Activated T-cell treated with anti-CD3 and anti-CD28 coated beads, Interleukin-2, amount 50 U/mL, for 1 hour (primary cell): ENCODE measurements around the gene SBK2.
A peak's percentile ranks its signal among the peaks of the same experiment; 100 is the strongest.
"Not testable (repeated sequence)": the region's sequence is repeated elsewhere in the genome, so short reads cannot be mapped to it uniquely, and the experiment has no call there.

Experiments
- DNase-seq: peaks from one replicate; pipeline ENCODE4 v3.0.0-alpha.2; 2020

Gene SBK2, protein sequence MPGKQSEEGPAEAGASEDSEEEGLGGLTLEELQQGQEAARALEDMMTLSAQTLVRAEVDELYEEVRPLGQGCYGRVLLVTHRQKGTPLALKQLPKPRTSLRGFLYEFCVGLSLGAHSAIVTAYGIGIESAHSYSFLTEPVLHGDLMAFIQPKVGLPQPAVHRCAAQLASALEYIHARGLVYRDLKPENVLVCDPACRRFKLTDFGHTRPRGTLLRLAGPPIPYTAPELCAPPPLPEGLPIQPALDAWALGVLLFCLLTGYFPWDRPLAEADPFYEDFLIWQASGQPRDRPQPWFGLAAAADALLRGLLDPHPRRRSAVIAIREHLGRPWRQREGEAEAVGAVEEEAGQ

DNA sequence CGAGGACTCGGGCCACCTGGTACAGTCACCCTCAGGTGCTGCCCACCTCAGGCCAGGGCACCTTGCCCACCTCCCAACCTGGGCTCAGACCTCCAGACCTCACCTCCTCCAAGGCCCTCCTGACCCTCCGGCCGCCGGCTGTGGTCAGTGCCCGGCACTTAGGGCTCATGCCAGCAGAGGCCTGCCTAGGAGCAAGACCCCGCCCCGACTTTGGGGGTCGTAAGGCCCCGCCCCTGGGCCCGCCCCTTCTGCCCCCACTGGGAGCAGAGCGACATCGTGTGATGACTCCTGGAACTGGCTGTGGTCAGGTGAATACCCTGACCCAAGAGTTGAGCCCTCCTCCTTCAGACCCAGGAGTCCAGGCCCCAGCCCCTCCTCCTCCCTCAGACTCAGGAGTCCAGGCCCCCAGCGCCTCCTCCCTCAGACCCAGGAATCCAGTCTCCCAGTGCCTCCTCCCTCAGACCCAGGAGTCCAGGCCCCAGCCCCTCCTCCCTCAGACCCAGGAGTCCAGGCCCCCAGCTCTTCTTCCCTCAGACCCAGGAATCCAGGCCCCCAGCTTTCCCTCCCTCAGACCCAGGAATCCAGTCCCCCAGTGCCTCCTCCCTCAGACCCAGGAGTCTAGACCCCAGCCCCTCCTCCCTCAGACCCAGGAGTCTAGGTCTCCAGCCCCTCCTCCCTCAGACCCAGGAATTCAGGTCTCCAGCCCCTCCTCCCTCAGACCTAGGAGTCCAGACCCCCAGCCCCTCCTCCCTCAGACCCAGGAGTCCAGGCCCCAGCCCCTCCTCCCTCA lies at the start of gene SBK2:
Gene SBK2, minus strand, starts transcription at position 183 of the 790 bp plus-strand sequence. CDS start 839 bp downstream, outside the sequence.
- DNase-seq, result no peak

DNA sequence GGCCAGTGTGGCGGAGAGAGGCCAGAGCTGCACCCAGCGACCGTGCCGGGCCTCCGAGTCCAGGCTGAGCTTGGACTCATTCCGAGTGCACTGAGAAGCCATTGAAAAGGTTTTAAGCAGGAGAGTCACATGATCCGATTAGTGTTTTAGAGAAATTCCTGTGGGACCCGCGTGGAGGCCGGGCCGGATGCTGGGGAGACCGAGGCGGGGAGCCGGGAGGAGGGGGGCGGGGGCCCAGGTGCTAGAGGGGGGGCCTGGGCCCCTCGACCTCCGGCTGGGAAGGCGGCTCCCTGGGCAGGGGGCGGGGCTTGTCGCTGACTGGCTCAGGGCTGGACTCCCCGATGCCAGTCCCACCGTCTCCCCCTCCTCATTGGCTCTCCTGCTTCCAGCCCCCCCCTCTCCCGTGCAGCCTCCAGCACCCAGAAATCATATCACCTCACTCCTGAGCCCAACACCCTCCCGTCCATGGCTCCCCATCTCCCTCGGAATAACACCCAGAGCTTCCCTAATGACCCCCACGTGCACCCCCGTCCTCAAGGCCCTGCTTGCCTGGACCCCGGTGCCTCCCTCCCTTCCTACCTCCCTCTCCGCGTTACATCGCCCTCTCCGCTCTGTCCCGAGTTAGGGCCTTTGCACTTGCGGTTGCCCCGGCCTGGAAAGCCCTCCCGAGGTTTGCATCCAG lies 48.9 kb upstream of the SBK2 start:
- DNase-seq, result peak; percentile 49

DNA sequence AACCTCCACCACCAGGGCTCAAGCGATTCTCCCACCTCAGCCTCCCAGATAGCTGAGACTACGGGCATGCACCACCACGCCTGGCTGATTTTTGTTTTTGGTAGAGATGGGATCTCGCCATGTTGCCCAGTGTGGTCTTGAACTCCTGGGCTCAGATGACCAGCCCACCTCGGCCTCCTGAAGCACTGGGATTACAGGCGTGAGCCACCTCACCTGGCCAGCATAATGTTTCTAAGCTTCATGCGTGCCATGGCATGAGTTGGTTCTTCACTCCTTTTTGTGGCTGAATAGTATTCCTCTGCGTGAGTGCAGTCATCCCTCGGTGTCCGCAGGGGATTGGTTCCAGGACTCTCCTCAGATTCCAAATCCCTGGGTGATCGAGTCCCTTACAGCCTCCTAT lies 47.9 kb upstream of the SBK2 start:
- DNase-seq, result no peak

DNA sequence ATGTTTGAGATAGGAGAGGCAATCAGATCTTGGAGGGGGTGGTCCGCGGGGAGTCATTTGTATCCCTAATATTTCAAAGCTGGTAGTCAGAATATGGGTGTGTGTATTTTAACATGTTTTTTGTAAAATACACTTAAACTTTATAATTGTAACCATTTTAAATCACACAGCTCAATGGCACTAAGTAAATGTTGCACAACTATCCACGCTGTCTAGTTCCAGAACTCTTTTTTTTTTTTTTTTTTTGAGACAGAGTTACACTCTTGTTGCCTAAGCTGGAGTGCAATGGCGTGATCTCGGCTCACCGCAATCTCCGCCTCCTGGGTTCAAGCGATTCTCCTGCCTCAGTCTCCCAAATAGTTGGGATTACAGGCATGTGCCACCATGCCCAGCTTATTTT lies 47.0 kb upstream of the SBK2 start:
- not testable (repeated sequence) for DNase-seq

DNA sequence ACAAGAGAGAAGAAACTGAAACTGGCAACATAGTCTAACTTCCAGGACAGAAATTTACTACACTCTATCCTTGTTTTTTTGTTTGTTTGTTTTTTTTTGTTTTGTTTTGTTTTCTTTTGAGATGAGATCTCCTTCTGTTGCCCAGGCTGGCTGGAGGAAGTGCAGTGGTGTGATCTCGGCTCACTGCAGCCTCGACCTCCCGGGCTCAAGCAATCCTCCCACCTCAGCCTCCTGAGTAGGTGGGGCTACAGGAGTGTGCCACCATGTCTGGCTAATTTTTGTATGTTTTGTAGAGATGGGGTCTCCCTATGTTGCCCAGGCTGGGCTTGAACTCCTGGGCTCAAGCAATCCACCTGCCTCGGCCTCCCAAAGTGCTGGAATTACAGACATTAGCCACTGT lies 45.4 kb upstream of the SBK2 start:
- not testable (repeated sequence) for DNase-seq

DNA sequence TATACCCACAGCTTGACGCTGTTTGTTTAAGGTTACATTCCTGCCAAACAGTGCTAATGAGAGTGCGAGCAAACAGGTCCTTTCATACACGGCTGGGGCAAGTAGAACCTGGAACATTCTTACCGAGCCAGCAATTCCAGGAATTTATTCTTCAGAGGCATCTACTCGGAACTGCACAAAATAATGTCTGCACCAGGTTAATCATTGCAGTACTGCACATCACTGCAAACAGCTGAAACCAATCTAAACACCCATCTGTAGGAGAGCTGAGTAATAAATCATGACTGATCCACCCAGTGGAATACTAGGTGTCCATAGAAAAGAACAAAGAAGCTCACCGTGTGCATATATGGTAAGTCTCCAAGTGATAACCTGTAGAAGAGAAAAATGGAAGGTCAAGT lies 44.9 kb upstream of the SBK2 start:
- no peak for DNase-seq

DNA sequence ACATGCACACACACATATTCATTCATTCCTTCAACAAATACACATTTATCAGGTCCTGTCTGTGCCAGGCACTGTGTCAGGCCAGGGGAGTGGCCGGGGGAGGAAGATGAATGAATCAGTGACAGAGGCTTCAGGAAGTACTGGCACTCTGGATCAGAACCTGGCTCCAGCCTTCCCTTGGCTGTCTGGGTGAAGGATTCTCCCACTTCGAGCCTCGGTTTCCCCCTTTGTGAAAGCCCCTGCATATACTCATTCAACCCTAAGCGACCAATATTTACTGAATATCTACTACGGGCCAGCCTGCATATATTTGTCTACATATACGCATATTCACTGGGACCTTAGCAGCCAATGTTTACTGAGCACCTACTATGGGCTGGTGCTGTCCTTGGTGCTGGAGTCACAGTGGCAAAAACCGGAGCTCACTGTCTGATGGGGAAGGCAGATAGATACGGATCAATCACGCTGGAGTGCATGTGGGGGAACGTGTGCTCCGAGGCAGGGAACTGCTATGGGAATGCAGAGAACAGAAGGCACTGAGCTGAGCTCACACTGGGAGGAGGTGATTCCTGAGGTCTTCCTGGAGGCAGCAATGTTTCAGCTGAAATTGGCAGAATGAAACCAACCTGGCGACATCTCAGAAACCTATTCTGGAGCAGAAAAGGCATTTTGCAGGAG lies 44.4 kb upstream of the SBK2 start:
- DNase-seq, result no peak

DNA sequence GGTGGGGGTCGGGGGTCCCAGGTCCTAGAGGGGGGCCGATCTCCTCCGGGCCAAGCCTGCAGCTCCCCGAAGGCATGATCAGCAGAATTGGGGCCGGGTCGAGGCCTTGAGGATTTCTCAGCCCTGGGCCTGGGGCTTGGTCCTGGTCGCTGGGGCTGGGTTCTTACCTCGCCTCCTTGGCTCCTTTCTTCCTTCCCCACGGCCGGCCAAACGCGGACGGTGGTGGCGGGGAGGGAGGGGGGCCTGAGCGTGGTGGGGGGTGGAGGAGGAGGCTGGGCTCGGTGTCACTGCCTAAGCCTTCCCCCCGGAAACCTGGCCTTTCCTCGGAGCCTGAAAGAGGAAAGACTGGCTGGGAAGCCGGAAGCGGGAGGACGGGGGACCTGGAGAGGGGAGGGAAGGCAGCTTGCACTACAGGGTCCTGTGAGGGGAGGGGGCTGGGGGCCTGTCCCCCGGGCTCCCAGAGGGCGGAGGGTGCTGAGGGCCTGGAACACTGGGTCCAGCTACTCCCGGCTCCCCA lies 43.8 kb upstream of the SBK2 start, which contains the start of gene ZNF579:
Gene ZNF579, minus strand, starts transcription at position 221 of the 517 bp plus-strand sequence. CDS start 1,209 bp downstream, outside the sequence.
- DNase-seq, result peak; percentile 76

DNA sequence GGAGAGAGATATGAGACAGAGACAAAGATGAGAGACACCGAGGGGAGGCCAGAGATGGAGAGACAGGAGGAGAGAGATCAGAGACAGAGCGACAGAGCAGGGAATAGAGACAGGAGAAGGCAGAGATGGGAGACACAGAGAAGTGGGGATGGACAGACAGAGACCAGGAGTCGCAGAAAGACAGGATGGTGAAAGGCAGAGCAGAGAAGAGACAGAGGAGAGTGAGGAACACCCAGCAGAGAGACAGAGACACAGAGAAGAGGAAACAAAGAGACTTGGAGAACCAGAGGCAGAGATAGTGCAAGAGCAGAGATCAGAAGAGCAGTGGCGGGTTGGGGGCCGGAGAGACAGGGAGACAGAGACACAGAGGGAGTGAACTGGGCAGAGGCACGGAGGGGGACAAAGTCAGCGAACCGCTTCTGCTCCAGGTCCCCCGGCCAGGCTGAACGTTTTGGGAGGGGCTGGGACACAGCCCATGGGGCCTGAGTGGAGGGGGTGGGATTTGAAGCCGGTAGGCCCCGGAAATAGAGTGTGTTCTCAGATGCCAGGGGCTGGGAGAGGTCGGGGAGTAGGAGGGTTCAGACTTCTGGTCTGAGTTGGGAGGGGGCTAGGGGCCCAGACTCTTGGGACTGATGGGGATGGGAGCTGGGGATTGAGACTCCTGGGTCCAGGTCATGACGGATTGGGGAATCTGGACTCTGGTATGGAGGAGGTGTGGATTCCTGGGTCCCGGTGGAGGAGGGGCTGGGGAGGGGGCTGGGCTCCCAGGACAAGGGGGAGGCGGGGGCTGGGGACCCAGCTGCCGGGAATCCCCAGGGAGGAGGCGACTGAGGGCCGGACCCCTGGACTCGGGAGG lies 43.1 kb upstream of the SBK2 start:
- no peak for DNase-seq

DNA sequence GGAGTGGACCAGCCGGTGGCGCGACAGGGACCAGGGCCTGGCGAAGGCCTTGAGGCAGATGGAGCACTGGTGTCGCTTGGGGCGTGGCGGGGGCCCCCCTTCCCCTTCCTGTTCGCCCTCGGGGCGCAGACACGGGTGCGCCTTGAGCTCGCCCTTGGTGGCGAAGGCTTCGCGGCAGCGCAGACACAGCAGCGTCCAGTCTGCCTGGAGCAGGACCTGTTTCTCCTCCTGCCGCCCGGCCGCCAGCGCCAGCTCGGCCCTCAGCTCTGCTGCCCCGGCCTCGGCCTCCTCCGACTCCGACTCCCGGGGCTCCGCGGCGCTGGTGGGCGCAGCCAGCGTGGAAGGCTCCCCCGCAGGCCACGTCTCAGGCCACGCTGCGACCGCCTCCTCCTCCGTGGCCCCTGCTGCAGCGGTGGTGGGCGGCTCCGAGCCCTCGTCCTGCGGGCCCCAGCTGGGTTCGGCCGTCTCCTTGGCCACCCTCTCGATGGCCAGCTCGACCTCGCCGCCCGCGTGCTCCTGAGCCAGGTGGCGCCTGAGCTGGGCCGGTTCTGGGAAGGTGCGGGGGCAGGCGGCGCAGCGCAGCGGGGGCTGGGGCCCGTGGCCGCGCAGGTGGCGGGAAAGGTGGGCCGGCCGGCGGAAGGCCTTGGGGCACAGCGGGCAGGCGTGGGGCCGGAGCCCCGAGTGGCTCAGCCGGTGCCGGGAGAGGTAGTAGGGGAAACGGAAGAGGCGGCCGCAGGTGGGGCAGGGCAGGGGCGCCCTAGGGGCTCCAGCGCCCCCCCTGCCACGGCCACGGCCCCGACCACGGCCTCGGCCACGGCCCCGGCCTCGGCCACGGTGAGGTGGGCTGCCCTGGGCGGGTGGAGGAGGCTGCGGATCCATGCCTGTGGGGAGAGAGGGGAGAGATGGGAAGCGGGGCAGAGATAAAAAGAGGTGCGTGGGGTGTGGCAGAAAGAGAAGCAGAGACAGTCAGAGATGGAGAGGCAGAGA lies 42.1 kb upstream of the SBK2 start:
- DNase-seq, result no peak

DNA sequence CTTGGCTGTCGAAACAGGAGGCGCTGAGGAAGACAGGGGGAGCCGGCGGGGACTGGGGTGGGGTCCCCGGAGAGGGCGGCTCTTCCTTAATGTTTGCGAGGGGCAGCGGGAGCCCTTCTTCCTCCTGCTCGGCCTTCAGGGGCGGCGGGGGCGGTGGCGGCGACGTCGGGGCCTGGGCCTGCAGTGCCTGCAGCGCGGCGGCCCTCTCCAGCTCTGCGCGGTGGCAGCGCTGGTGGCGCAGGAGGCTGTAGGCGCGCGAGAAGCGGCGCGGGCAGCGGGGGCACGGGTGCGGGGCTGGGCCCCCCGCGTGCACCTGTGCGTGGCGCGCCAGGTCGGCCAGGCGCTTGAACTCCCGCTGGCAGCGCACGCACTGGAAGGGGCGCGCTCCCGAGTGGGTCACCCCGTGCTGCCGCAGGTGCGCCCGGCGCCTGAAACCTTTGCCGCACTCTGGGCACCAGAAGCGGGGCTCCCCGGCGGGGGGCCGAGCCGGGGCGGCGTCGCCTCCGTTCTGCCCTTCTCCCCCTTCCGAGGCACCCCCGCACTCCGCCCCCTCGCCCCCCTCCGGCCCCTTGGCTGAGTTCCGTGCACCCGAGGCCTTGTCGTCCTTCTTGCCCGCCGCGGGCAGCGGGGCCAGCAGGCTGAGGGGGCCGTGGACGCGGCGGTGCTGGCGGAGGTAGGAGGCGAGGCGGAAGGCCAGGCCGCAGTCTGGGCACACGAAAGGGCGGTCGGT lies 41.3 kb upstream of the SBK2 start:
- DNase-seq, result no peak

DNA sequence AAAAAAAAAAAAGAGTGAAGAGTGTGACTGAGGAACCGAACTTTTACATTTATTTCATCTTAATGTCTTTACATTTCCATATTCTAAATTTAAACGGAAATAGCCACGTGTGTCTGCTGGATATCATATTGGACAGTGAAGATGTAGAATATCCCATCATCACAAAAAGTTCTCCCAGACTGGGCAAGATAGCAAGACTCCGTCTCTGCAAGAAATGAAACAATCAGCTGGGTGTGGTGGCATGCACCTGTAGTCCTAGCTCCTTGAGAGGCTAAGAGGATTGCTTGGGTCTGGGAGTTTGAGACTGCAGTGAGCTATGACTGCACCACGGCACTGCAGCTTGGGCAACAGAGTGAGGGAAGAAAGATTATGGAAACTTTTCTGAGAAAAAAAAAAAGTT lies 39.8 kb upstream of the SBK2 start:
- no peak for DNase-seq

DNA sequence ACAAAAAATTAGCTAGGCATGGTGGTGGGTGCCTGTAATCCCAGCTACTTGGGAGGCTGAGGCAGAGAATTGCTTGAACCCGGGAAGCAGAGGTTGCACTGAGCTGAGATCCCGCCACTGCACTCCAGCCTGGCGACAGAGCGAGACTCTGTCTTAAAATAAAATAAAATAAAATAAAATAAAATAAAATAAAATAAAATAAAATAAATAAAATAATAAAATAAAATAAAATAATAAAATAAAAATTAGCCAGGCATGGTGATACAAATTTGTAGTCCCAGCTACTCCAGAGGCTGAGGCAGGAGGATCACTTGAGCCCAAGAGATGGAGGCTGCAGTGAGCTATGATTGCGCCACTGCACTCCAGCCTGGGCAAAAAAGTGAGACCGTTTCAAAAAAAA lies 37.0 kb upstream of the SBK2 start:
- DNase-seq, result not testable (repeated sequence)

DNA sequence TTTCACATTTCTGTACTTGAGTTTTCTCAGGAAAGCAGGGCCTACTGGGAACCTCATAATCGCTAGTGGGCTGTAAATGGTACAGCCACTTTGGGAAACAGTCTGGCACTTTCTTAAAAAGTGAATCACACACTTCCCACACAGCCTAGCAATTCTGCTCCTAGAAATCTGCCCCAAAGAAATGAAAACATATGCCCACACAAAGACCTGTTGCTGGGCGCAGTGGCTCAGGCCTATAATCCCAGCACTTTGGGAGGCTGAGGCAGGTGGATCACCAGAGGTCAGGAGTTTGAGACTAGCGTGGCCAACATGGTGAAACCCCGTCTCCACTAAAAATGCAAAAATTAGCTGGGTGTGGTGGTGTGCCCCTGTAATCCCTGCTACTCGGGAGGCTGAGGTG lies 32.5 kb upstream of the SBK2 start:
- DNase-seq, result not testable (repeated sequence)

DNA sequence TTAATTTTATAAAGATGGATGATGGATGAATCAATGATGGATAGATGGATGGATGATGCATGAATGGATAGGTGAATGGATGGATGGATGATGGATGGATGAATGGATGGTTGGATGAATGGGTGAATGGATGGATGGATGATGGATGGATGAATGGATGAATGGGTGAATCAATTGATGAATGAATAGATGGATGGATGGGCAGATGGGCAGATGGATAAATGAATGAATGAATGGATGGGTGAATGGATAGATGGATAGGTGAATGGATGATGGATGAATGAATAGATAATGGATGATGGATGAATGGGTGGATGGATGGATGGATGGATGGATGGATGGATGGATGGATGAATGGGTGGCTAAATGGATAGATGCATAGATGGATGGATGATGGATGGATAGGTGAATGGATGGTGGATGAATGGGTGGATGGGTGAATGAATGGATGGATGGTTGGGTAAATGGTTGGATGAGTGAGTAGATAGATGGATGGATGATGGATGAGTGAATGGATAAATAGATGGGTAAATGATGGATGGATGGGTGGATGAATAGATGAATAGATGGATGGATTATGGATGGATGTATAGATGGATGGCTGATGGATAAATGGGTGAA lies 30.9 kb upstream of the SBK2 start:
- DNase-seq, result no peak

DNA sequence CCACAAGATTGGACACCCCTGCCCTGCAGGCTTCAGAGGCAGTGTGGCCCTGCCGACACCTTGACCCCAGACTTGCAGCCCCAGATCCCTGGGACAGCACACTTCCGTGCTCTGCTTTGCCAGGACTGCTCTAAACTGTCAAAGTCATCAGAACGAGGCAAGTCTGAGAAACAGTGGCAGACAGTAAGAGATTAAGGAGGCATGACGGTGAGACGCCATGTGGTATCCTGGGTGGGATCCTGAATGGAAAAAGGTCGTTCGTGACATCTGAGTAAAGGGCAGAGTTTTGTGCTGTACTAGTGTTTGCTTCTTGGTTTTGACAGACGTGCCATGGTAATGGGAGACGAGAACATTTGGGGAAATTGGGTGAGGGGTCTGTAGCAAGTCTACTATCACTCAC lies 29.9 kb upstream of the SBK2 start:
- DNase-seq, result no peak

DNA sequence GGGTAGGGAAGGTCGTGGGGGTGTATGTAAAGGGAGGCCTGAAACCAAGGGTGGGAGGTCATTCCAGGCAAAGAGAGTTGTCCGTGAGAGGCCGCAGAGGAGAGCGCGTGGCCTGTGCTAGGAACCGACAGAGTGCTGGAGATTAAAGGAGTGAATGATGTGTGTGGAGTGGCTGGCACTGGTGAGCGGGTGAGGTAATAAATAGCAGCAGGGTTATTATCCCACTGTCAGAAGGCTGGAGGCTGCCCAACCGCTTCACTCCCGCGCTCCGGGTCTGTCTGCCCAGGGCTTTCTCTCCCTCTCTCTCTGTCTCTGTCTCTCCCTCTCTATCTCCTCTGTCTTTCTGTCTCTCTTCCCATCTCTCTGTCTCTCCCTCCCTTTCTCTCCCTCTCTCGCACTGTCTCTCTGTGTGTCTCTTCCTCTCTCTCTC lies 26.3 kb upstream of the SBK2 start:
- no peak for DNase-seq

DNA sequence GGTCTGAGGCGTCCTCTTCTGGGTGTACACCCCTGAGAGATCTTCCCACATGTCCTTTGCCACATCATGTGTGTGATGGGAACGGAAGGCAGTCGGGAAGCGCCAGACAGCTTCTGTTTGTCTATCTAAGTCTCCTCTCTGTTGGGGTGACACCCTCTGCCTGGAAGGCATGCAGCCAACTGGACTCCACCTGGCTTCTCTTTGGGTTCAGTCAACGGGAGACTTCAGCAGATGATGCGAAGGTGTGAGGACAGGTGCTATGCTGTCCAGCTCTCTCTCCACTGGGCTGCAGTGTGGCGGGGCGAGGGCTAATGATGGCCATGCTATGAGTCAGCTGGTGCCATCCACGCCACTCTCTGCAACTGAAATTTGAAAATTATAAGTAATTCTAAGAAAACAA lies 22.8 kb upstream of the SBK2 start:
- DNase-seq, result no peak

DNA sequence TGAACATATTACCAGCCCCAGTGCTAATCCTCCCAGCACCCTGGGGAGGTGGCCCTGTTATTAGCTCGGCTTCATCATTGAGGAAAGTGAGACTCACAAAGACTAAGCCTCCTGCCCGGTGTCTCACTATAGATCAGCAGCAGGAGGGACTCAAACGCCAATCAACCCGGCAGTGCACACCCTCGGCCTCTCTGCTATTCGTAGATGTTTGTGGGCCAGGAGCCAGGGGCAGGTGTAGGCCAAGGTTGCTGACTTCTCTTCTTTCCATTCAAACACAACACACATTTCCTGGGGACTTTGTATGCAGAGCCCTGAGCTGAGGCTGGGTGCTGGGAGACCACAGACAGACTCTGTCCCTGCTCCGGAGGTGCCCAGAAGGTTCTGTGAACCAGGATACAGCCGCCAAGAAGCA lies 17.8 kb upstream of the SBK2 start:
- DNase-seq, result no peak
